Keratinocyte (primary cell): ENCODE data around the gene CYP27B1.

Source experiments
- CTCF ChIP-seq, 3 experiments: IDR thresholded peaks in 1 of 3; conservative IDR thresholded peaks in 1 of 3; optimal IDR thresholded peaks in 1 of 3; 2 replicates in 2 of 3; 3 replicates in 1 of 3; pipeline versions ENCODE3 to v1.5.1; 2011; ENCODE audit warnings: low read length in 3 of 3, mild to moderate bottlenecking in 3 of 3, moderate library complexity in 2 of 3, control low read depth in 1 of 3, inconsistent platforms in 1 of 3; ENCODE audit not compliant: insufficient read depth in 2 of 3; ENCODE audit errors: extremely low read depth in 1 of 3
- EZH2 ChIP-seq: IDR thresholded peaks from one replicate; pipeline ENCODE4 v1.6.1; 2012; ENCODE audit warnings: inconsistent platforms, mild to moderate bottlenecking, low read length, moderate library complexity

GRCh38 chr12:57800965-57801364, 34.1 kb upstream of the CYP27B1 start:
- TF ChIP-seq CTCF (optimal IDR thresholded peaks at IDR 0.05 in 1 of 3, IDR thresholded peaks at IDR 0.05 in 1 of 3, conservative IDR thresholded peaks at IDR 0.05 in 1 of 3; ENCODE audit: extremely low read depth in 1 of 3, insufficient read depth in 2 of 3, low read length in 3 of 3) (no peak), EZH2 (no peak)
